Activated T-cell treated with anti-CD3 and anti-CD28 coated beads, Interleukin-2, amount 50 U/mL, for 72 hours (primary cell): Measurements from ENCODE around the gene MVP. TPM values are rescaled to one million over a fixed set of nuclear protein-coding genes. Genes with fewer than 3 reads are reported as not detected.
"Not testable (repeated sequence)": the region's sequence is repeated elsewhere in the genome, so short reads cannot be mapped to it uniquely, and the experiment has no call there.

ENCODE experiments used
- ATAC-seq, 2 donors: fragments of 150-1000 bp; cut with Tn5 transposase; replicated peaks in 1 of 2; 2 replicates each; pipeline ENCODE4 v1.10.0; 2021; ENCODE audit warnings: moderate library complexity in 2 of 2, mild to moderate bottlenecking in 1 of 2
- DNase-seq, 2 donors: peaks; one replicate each; pipeline ENCODE4 v3.0.0; 2021 to 2022; ENCODE audit warnings: mixed read lengths in 1 of 2
- H3K27ac Mint-ChIP-seq: one replicate; pipeline ENCODE4 v1.8.0; 2022; ENCODE audit warnings: mild to moderate bottlenecking, moderate library complexity, mixed read lengths
- H3K27me3 Mint-ChIP-seq: one replicate; pipeline ENCODE4 v1.8.0; 2022; ENCODE audit warnings: low read depth, mixed read lengths
- H3K36me3 Mint-ChIP-seq, 2 donors: one replicate each; pipeline ENCODE4 v1.8.0; 2022; ENCODE audit warnings: mixed read lengths in 2 of 2, mild to moderate bottlenecking in 1 of 2; ENCODE audit not compliant: insufficient read depth in 2 of 2
- H3K4me1 Mint-ChIP-seq: one replicate; pipeline ENCODE4 v1.8.0; 2022; ENCODE audit warnings: low read depth, mixed read lengths
- H3K4me3 Mint-ChIP-seq, 2 donors: one replicate each; pipeline ENCODE4 v1.8.0; 2022; ENCODE audit warnings: mild to moderate bottlenecking in 2 of 2, mixed read lengths in 2 of 2, moderate library complexity in 2 of 2
- H3K9me3 Mint-ChIP-seq, 2 donors: one replicate each; pipeline ENCODE4 v1.8.0; 2022; ENCODE audit warnings: mixed read lengths in 2 of 2
- total RNA-seq, 2 donors: library from RNA; stranded (reverse); gene quantifications; one replicate each; pipeline ENCODE4 v1.2.3, GENCODE V29; 2022

Gene MVP
- total RNA-seq, 2 donors from 2014 or later: 148 to 161 TPM

GRCh38 chr16:29790949-29791844 is 29.1 kb upstream of the MVP start:
- peak overlapping the region; percentile 92 for H3K27ac Mint-ChIP-seq
- H3K4me3 Mint-ChIP-seq: peak overlapping the region; percentile 94
- H3K27me3 Mint-ChIP-seq: no peaks in the 10 kb centered on the region
- peaks cover 11 to 21% of the 10 kb centered on the region in 2 donors for H3K36me3 Mint-ChIP-seq
- H3K4me1 Mint-ChIP-seq: peaks cover 32% of the 10 kb centered on the region
- H3K9me3 Mint-ChIP-seq: no peaks in the 10 kb centered on the region
- peak in 1 of 2 donors; percentile 17 for ATAC-seq
- no peak for DNase-seq

- no peak for ATAC-seq
- H3K9me3 Mint-ChIP-seq: no peaks in the 10 kb centered on the region
These were observed 28.1 kb upstream of the MVP start for GRCh38 chr16:29791845-29792807.

GRCh38 chr16:29793153-29793552 is 27.1 kb upstream of the MVP start:
- not testable (repeated sequence) for ATAC-seq, DNase-seq, H3K9me3 Mint-ChIP-seq, H3K27ac Mint-ChIP-seq, H3K27me3 Mint-ChIP-seq
- Mint-ChIP-seq H3K36me3 (peaks cover 11 to 32% of the 10 kb centered on the region in 2 donors), H3K4me3 (peak overlapping the region; percentile 94), H3K4me1 (peaks cover 32% of the 10 kb centered on the region)

More at GRCh38 chr16:29791845-29792807, 28.1 kb upstream of the MVP start:
- peak overlapping the region; percentile 92 for H3K27ac Mint-ChIP-seq
- no peak for DNase-seq
- H3K4me1 Mint-ChIP-seq: peaks cover 32% of the 10 kb centered on the region
- peaks cover 11 to 29% of the 10 kb centered on the region in 2 donors for H3K36me3 Mint-ChIP-seq
- H3K4me3 Mint-ChIP-seq: peak overlapping the region; percentile 94
- H3K27me3 Mint-ChIP-seq: no peaks in the 10 kb centered on the region

- H3K36me3 Mint-ChIP-seq: peaks cover 11 to 39% of the 10 kb centered on the region in 2 donors
- H3K4me1 Mint-ChIP-seq: peaks cover 32% of the 10 kb centered on the region
- no peaks in the 10 kb centered on the region for H3K9me3 Mint-ChIP-seq
- no peak for DNase-seq
- H3K4me3 Mint-ChIP-seq: no peak overlapping the region
- ATAC-seq: no peak
- H3K27me3 Mint-ChIP-seq: no peaks in the 10 kb centered on the region
- no peak overlapping the region for H3K27ac Mint-ChIP-seq
These were observed 26.0 kb upstream of the MVP start for GRCh38 chr16:29794231-29794710.

GRCh38 chr16:29802416-29802935 is 17.8 kb upstream of the MVP start:
- H3K9me3 Mint-ChIP-seq: no peaks in the 10 kb centered on the region
- DNase-seq: no peak
- H3K4me3 Mint-ChIP-seq: peak overlapping the region in 1 of 2 donors; percentile 36
- H3K27me3 Mint-ChIP-seq: no peaks in the 10 kb centered on the region
- H3K36me3 Mint-ChIP-seq: peaks cover 6 to 28% of the 10 kb centered on the region in 2 donors
- no peak for ATAC-seq
- peak overlapping the region; percentile 75 for H3K27ac Mint-ChIP-seq
- peaks cover 21% of the 10 kb centered on the region for H3K4me1 Mint-ChIP-seq

- no peak for ATAC-seq
- peak overlapping the region; percentile 97 to 99 for H3K4me3 Mint-ChIP-seq
- H3K36me3 Mint-ChIP-seq: peaks cover 11 to 25% of the 10 kb centered on the region in 2 donors
- peaks cover 32% of the 10 kb centered on the region for H3K4me1 Mint-ChIP-seq
- H3K27me3 Mint-ChIP-seq: no peaks in the 10 kb centered on the region
- DNase-seq: no peak
- H3K27ac Mint-ChIP-seq: peak overlapping the region; percentile 100
- no peaks in the 10 kb centered on the region for H3K9me3 Mint-ChIP-seq
These were observed 16.2 kb upstream of the MVP start for GRCh38 chr16:29804020-29804419.

GRCh38 chr16:29804455-29805231 is 15.6 kb upstream of the MVP start:
- H3K4me1 Mint-ChIP-seq: peaks cover 35% of the 10 kb centered on the region
- no peaks in the 10 kb centered on the region for H3K9me3 Mint-ChIP-seq
- peak overlapping the region; percentile 100 for H3K27ac Mint-ChIP-seq
- no peak for ATAC-seq
- peak in 1 of 2 donors; percentile 15 for DNase-seq
- peak overlapping the region; percentile 97 to 99 for H3K4me3 Mint-ChIP-seq
- no peaks in the 10 kb centered on the region for H3K27me3 Mint-ChIP-seq
- H3K36me3 Mint-ChIP-seq: peaks cover 11 to 25% of the 10 kb centered on the region in 2 donors

GRCh38 chr16:29805232-29806098 is 14.8 kb upstream of the MVP start:
- H3K36me3 Mint-ChIP-seq: peaks cover 13 to 30% of the 10 kb centered on the region in 2 donors
- DNase-seq: peak; percentile 98

GRCh38 chr16:29806099-29806579 is 14.1 kb upstream of the MVP start, which contains the start of gene MAZ:
Gene MAZ, plus strand, starts transcription at chr16:29806529. Its CDS starts 173 bp downstream, at chr16:29806702.
- H3K27ac Mint-ChIP-seq: peak within 1 kb of the TSS; percentile 99
- peaks cover 13 to 32% of the 10 kb centered on the region in 2 donors for H3K36me3 Mint-ChIP-seq
- H3K9me3 Mint-ChIP-seq: no peaks in the 10 kb centered on the region
- DNase-seq (peak; percentile 78 to 81), ATAC-seq (peak in 1 of 2 donors; percentile 0)
- H3K4me1 Mint-ChIP-seq: peaks cover 50% of the 10 kb centered on the region
- H3K4me3 Mint-ChIP-seq: peak within 1 kb of the TSS; percentile 97 to 99
- no peaks in the 10 kb centered on the region for H3K27me3 Mint-ChIP-seq

More at GRCh38 chr16:29805232-29806098, 14.8 kb upstream of the MVP start:
- ATAC-seq: peak; percentile 64 to 70
- H3K27ac Mint-ChIP-seq: peak overlapping the region; percentile 99
- H3K4me3 Mint-ChIP-seq: peak overlapping the region; percentile 97 to 99
- H3K9me3 Mint-ChIP-seq: no peaks in the 10 kb centered on the region
- peaks cover 43% of the 10 kb centered on the region for H3K4me1 Mint-ChIP-seq
- H3K27me3 Mint-ChIP-seq: no peaks in the 10 kb centered on the region

- no peak overlapping the region for H3K27ac Mint-ChIP-seq
- ATAC-seq: peak in 1 of 2 donors; percentile 3
- DNase-seq: peak; percentile 64 to 74
- peaks cover 13 to 26% of the 10 kb centered on the region in 2 donors for H3K36me3 Mint-ChIP-seq
- H3K27me3 Mint-ChIP-seq: no peaks in the 10 kb centered on the region
- H3K4me1 Mint-ChIP-seq: peaks cover 57% of the 10 kb centered on the region
- no peaks in the 10 kb centered on the region for H3K9me3 Mint-ChIP-seq
- peak overlapping the region; percentile 87 to 95 for H3K4me3 Mint-ChIP-seq
These were observed 13.4 kb upstream of the MVP start for GRCh38 chr16:29806641-29807425.
